Chondrocyte (in vitro differentiated cells): ENCODE data around the gene ADCY3. TPM values are rescaled to one million over a fixed set of nuclear protein-coding genes. Genes with fewer than 3 reads are reported as not detected.
A peak's percentile ranks its signal among the peaks of the same experiment; 100 is the strongest.

Source experiments
- DNase-seq: peaks from one replicate; pipeline ENCODE4 v3.0.0; 2021; ENCODE audit warnings: mixed read lengths, low spot score
- H3K27ac Mint-ChIP-seq: one replicate; pipeline ENCODE4 v1.8.0; 2021; ENCODE audit warnings: mild to moderate bottlenecking, moderate library complexity, mixed read lengths; ENCODE audit not compliant: unreplicated experiment
- H3K27me3 Mint-ChIP-seq: 2 replicates; pipeline ENCODE4 v1.8.0; 2021; ENCODE audit warnings: low read depth, mixed read lengths
- H3K36me3 Mint-ChIP-seq: 2 replicates; pipeline ENCODE4 v1.8.0; 2021; ENCODE audit warnings: low read depth, mixed read lengths
- H3K4me1 Mint-ChIP-seq: 2 replicates; pipeline ENCODE4 v1.8.0; 2021; ENCODE audit warnings: low read depth, mild to moderate bottlenecking, mixed read lengths
- H3K4me3 Mint-ChIP-seq: one replicate; pipeline ENCODE4 v1.8.0; 2021; ENCODE audit warnings: mild to moderate bottlenecking, moderate library complexity, mixed read lengths; ENCODE audit not compliant: unreplicated experiment
- H3K9me3 Mint-ChIP-seq: 2 replicates; pipeline ENCODE4 v1.8.0; 2021; ENCODE audit warnings: low read depth, mixed read lengths
- CTCF ChIP-seq: fragments of 200-600 bp; sonication (generic); IDR thresholded peaks from 2 replicates; pipeline ENCODE4 v1.5.0; 2021; ENCODE audit warnings: antibody characterized with exemption, mild to moderate bottlenecking, moderate library complexity
- total RNA-seq: library from RNA; stranded (reverse); gene quantifications from 3 replicates; pipeline ENCODE4 v1.2.1, GENCODE V29; 2021

The ADCY3 gene
- total RNA-seq, 1 donor from 2014 or later: 69.3 TPM

- H3K36me3 Mint-ChIP-seq: peaks cover 20% of the 10 kb centered on the region
- no peak for TF ChIP-seq CTCF
- no peaks in the 10 kb centered on the region for H3K27me3 Mint-ChIP-seq
- no peak overlapping the region for H3K4me3 Mint-ChIP-seq
- peaks cover 11% of the 10 kb centered on the region for H3K4me1 Mint-ChIP-seq
- no peaks in the 10 kb centered on the region for H3K9me3 Mint-ChIP-seq
- peak; percentile 85 for DNase-seq
- H3K27ac Mint-ChIP-seq: no peak overlapping the region
Observed at GRCh38 chr2:24831221-24832072, 88.6 kb downstream of the ADCY3 start.

GRCh38 chr2:24830786-24831185 is 89.3 kb downstream of the ADCY3 start:
- DNase-seq: peak; percentile 59
- no peak for TF ChIP-seq CTCF
- H3K27me3 Mint-ChIP-seq: no peaks in the 10 kb centered on the region

DNA sequence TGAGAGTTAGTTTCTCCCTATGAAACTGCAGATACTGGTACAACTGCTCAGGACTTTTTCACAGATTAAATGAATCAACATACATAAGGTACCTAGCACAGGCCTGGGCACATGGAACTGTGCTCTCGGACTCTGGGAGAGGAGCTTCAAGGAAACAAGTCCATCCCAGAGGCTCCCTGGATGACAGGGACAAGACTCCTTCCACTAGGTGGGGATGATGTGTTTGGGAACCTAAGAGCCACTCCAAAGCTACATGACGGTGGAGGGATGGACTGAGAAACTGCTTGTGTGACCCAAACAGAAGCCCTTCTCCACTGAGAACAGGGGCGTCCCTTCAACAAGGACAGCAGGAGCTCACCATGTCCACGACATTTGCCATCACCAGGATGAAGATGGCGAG is 89.7 kb downstream of the ADCY3 start:
- Mint-ChIP-seq H3K4me3 (no peak overlapping the region), H3K27me3 (no peaks in the 10 kb centered on the region), H3K9me3 (no peaks in the 10 kb centered on the region), H3K4me1 (peaks cover 18% of the 10 kb centered on the region), H3K36me3 (peaks cover 15% of the 10 kb centered on the region), H3K27ac (no peak overlapping the region)
- DNase-seq: no peak
- TF ChIP-seq CTCF: peak; percentile 51

More at GRCh38 chr2:24830786-24831185, 89.3 kb downstream of the ADCY3 start:
- Mint-ChIP-seq H3K4me1 (peaks cover 18% of the 10 kb centered on the region), H3K9me3 (no peaks in the 10 kb centered on the region), H3K4me3 (no peak overlapping the region), H3K27ac (no peak overlapping the region), H3K36me3 (peaks cover 16% of the 10 kb centered on the region)

GRCh38 chr2:24828238-24828996 is 91.6 kb downstream of the ADCY3 start:
- Mint-ChIP-seq H3K4me1 (peaks cover 16% of the 10 kb centered on the region), H3K4me3 (no peak overlapping the region), H3K27me3 (no peaks in the 10 kb centered on the region), H3K9me3 (no peaks in the 10 kb centered on the region), H3K27ac (no peak overlapping the region), H3K36me3 (peaks cover 6% of the 10 kb centered on the region)
- DNase-seq: no peak
- no peak for TF ChIP-seq CTCF
